Measurements from ENCODE around the gene SLC34A3. TPM values are rescaled to one million over a fixed set of nuclear protein-coding genes. Genes with fewer than 3 reads are reported as not detected.

Gene SLC34A3
- total RNA-seq = not detected in 2 replicates
- 0.02 TPM for total RNA-seq (2013)
- not detected in 2 replicates for polyA plus RNA-seq
- polyA minus RNA-seq = not detected in 2 replicates

DNA sequence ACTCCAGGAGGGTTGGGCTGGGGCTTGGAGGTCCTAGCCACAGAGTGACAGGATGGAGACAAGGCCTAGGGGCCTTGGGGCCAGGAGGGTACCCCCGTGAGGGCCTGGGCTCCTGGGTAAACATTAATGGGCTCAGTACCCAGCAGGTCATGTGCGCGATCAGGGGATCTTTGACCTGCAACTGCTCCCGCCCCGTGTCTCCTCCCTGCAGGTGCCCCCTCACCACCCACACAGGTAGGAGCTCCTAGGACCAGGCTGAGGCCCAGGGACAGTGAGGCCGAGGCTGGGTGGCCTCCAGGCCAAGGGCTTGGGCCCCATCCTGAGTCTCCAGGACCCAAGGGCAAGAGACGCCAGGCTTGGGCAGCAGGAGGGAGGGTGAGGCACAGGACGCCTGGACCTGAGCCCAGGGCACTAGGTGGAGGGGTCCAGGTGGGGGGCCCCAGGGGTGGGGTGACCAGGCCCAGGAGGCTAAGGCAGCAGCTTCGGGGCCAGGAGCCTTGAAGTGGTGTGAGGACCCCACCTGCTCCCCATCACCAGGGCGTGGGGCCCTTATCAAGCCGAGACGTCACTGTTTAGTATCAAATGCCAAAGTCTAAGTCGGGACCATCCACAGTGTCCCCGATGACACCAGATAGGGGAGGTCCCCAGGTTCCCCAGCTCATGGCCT, at the start of gene SLC34A3:
Gene SLC34A3, plus strand, starts transcription at position 197 of the 667 bp plus-strand sequence. CDS start 802 bp downstream, outside the sequence.
- H3K4me1 ChIP-seq (ENCODE audit: control insufficient read depth in 2 of 2, insufficient read depth in 2 of 2, low read length in 2 of 2) = peaks cover 21 to 26% of the 10 kb centered on the region in 2 donors
- H3K4me3 Mint-ChIP-seq = no peak within 1 kb of the TSS
- no peaks in the 10 kb centered on the region for H3K9me3 Mint-ChIP-seq (ENCODE audit: insufficient read depth)
- H3K4me2 ChIP-seq (replicated peaks; ENCODE audit: low read depth, low read length, poor library complexity, severe bottlenecking) = no peak within 1 kb of the TSS
- CTCF ChIA-PET = interaction anchor here (0.9 to 1.2 kb wide), 2 partner anchors 112 to 135 kb away, joined by 3 to 4 read pairs; no protein-coding TSS in a partner anchor
- 83% methylated on average over 13 of the region's 14 CpGs for WGBS (ENCODE audit: insufficient coverage)
- POLR2A ChIA-PET = no interaction called here
- no peak within 1 kb of the TSS for H3K27ac ChIP-seq (ENCODE audit: low read length in 2 of 2)
- peaks cover under 1% of the 10 kb centered on the region for H3K79me2 ChIP-seq (ENCODE audit: control insufficient read depth, insufficient read depth, low read length)
- H3K27me3 Mint-ChIP-seq = peaks cover 4% of the 10 kb centered on the region
- TF ChIP-seq EZH2 (IDR thresholded peaks at IDR 0.05; ENCODE audit: borderline replicate concordance, insufficient read depth, low read depth, low read length, poor library complexity, severe bottlenecking) = no peak
- TF ChIP-seq, protein P1, sequence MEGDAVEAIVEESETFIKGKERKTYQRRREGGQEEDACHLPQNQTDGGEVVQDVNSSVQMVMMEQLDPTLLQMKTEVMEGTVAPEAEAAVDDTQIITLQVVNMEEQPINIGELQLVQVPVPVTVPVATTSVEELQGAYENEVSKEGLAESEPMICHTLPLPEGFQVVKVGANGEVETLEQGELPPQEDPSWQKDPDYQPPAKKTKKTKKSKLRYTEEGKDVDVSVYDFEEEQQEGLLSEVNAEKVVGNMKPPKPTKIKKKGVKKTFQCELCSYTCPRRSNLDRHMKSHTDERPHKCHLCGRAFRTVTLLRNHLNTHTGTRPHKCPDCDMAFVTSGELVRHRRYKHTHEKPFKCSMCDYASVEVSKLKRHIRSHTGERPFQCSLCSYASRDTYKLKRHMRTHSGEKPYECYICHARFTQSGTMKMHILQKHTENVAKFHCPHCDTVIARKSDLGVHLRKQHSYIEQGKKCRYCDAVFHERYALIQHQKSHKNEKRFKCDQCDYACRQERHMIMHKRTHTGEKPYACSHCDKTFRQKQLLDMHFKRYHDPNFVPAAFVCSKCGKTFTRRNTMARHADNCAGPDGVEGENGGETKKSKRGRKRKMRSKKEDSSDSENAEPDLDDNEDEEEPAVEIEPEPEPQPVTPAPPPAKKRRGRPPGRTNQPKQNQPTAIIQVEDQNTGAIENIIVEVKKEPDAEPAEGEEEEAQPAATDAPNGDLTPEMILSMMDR (IDR thresholded peaks at IDR 0.05) = no peak
- no peak within 1 kb of the TSS for H3K27ac Mint-ChIP-seq
- no peaks in the 10 kb centered on the region for H4K20me1 ChIP-seq (ENCODE audit: control insufficient read depth, insufficient read depth, low read length, poor library complexity, severe bottlenecking)
- peaks cover 0 to 3% (median 0%) of the 10 kb centered on the region in 3 donors for H3K9me3 ChIP-seq (ENCODE audit: control extremely low read depth in 1 of 3, control insufficient read depth in 2 of 3, insufficient read depth in 1 of 3, low read length in 2 of 3)
- H3K4me1 Mint-ChIP-seq = peaks cover 19% of the 10 kb centered on the region
- peaks cover 0 to 38% (median 2%) of the 10 kb centered on the region in 4 experiments for H3K27me3 ChIP-seq (replicated peaks in 1 of 4; ENCODE audit: control extremely low read depth in 1 of 4, control insufficient read depth in 3 of 4, insufficient read depth in 4 of 4, low read length in 3 of 4)
- intact Hi-C loops (cut with micrococcal nuclease) = no loop called here
- H3K36me3 ChIP-seq (replicated peaks in 1 of 2; ENCODE audit: control extremely low read depth in 1 of 2, control insufficient read depth in 1 of 2, extremely low read depth in 1 of 2, insufficient read depth in 2 of 2, low read length in 1 of 2) = no peaks in the 10 kb centered on the region
- no peak within 1 kb of the TSS for H2AFZ ChIP-seq (ENCODE audit: insufficient read depth, low read depth, low read length, poor library complexity, severe bottlenecking)
- ATAC-seq (ENCODE audit: low read depth) = no peak
- no peak within 1 kb of the TSS for H3K4me3 ChIP-seq (ENCODE audit: control extremely low read depth in 1 of 5, extremely low read depth in 1 of 5, insufficient read depth in 1 of 5, low read depth in 2 of 5, low read length in 4 of 5)
- H3K9ac ChIP-seq (ENCODE audit: low read length) = no peak within 1 kb of the TSS
- DNase-seq = no peak

DNA sequence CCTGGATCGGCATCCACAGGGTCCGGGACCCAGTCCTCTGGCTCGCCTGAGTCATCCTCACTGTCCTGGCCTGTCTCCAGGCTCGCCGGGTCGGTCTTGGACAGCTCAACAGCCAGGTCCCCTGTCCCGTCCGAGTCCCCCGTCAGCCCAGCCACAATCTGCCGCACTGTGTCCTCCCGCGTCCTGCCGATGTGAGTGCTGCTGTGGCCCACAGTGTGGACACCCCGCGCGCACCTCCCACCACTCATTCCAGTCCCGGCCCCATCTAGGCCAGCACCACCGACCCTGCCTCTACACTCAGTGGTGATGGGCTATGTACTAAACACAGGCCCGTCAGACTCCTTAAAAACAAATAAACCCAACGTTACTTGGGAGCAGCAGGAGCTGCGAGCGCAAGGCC, 49.0 kb upstream of the SLC34A3 start:
- no peak for ATAC-seq (ENCODE audit: low read depth)
- CTCF ChIA-PET = interaction anchor here (1.2 kb wide), 1 partner anchor 120 kb away, joined by 3 read pairs; the partner anchor contains the start of gene NRARP
- no peaks in the 10 kb centered on the region for H3K27me3 Mint-ChIP-seq

More for the DNA sequence above, 49.0 kb upstream of the SLC34A3 start:
- Histone ChIP-seq H3K4me2 (replicated peaks; ENCODE audit: low read depth, low read length, poor library complexity, severe bottlenecking) (no peak overlapping the region), H3K27me3 (replicated peaks in 1 of 4; ENCODE audit: control extremely low read depth in 1 of 4, control insufficient read depth in 3 of 4, insufficient read depth in 4 of 4, low read length in 3 of 4) (no peaks in the 10 kb centered on the region), H3K4me3 (ENCODE audit: control extremely low read depth in 1 of 5, extremely low read depth in 1 of 5, insufficient read depth in 1 of 5, low read depth in 2 of 5, low read length in 4 of 5) (no peak overlapping the region), H3K27ac (ENCODE audit: low read length in 2 of 2) (no peak overlapping the region), H3K9ac (ENCODE audit: low read length) (no peak overlapping the region), H4K20me1 (ENCODE audit: control insufficient read depth, insufficient read depth, low read length, poor library complexity, severe bottlenecking) (peaks cover 56% of the 10 kb centered on the region), H3K79me2 (ENCODE audit: control insufficient read depth, insufficient read depth, low read length) (peaks cover 25% of the 10 kb centered on the region), H3K9me3 (ENCODE audit: control extremely low read depth in 1 of 3, control insufficient read depth in 2 of 3, insufficient read depth in 1 of 3, low read length in 2 of 3) (no peaks in the 10 kb centered on the region), H3K4me1 (ENCODE audit: control insufficient read depth in 2 of 2, insufficient read depth in 2 of 2, low read length in 2 of 2) (peaks cover 4 to 8% of the 10 kb centered on the region in 2 donors), H2AFZ (ENCODE audit: insufficient read depth, low read depth, low read length, poor library complexity, severe bottlenecking) (no peak overlapping the region), H3K36me3 (replicated peaks in 1 of 2; ENCODE audit: control extremely low read depth in 1 of 2, control insufficient read depth in 1 of 2, extremely low read depth in 1 of 2, insufficient read depth in 2 of 2, low read length in 1 of 2) (peaks cover 0 to 74% of the 10 kb centered on the region in 2 experiments)
- intact Hi-C loops (cut with micrococcal nuclease) = no loop called here
- WGBS (ENCODE audit: insufficient coverage) = 97% methylated on average over 21 of the region's 22 CpGs
- no peak for DNase-seq
- POLR2A ChIA-PET = no interaction called here
- no peak for TF ChIP-seq EZH2 (IDR thresholded peaks at IDR 0.05; ENCODE audit: borderline replicate concordance, insufficient read depth, low read depth, low read length, poor library complexity, severe bottlenecking)
- TF ChIP-seq, protein P1 (IDR thresholded peaks at IDR 0.05) = no peak
- Mint-ChIP-seq H3K4me3 (no peak overlapping the region), H3K27ac (no peak overlapping the region), H3K4me1 (peaks cover 6% of the 10 kb centered on the region), H3K9me3 (ENCODE audit: insufficient read depth) (no peaks in the 10 kb centered on the region)

Measured in B cell (primary cell).